Measurements from ENCODE around the gene SENP1. TPM values are rescaled to one million over a fixed set of nuclear protein-coding genes. Genes with fewer than 3 reads are reported as not detected.

Gene SENP1
- 9.3 and 15.7 TPM in 2 replicates for total RNA-seq

GRCh38 chr12:48105867-48106680 lies at the start of gene SENP1:
SENP1 (minus strand) TSS chr12:48106079; CDS start chr12:48101472, 4,607 bp downstream.

GRCh38 chr12:48119078-48119833 lies 13.4 kb upstream of the SENP1 start, which contains the start of gene PFKM:
PFKM (plus strand) TSS chr12:48119364; CDS start chr12:48122775, 3,411 bp downstream.

GRCh38 chr12:48004053-48004941 lies 101.6 kb downstream of the SENP1 start, which contains the start of gene COL2A1:
COL2A1 (minus strand) TSS chr12:48004476; CDS start chr12:48004321, 155 bp downstream.

Other genes with a start within 250 kb of the SENP1 start
- 3.8 and 6.2 TPM in 2 replicates for gene VDR, start 201.1 kb downstream of the SENP1 start, total RNA-seq
- 128 and 139 TPM in 2 replicates for gene TMEM106C, start 142.5 kb downstream of the SENP1 start, total RNA-seq
- gene COL2A1, start 101.6 kb downstream of the SENP1 start, total RNA-seq = under 0.01 TPM in 2 replicates
- 77.5 and 109 TPM in 2 replicates for gene PFKM, start 13.3 kb upstream of the SENP1 start, total RNA-seq
- 13.8 and 16.6 TPM in 2 replicates for gene ASB8, start 51.4 kb upstream of the SENP1 start, total RNA-seq
- gene CCDC184, start 77.6 kb upstream of the SENP1 start, total RNA-seq = 0.85 and 0.96 TPM in 2 replicates
- not detected in 2 replicates for gene OR10AD1, start 97.2 kb upstream of the SENP1 start, total RNA-seq
- 8.4 and 16.6 TPM in 2 replicates for gene ZNF641, start 244.8 kb upstream of the SENP1 start, total RNA-seq